Measurements from ENCODE around the gene JPH3.

Gene JPH3

DNA sequence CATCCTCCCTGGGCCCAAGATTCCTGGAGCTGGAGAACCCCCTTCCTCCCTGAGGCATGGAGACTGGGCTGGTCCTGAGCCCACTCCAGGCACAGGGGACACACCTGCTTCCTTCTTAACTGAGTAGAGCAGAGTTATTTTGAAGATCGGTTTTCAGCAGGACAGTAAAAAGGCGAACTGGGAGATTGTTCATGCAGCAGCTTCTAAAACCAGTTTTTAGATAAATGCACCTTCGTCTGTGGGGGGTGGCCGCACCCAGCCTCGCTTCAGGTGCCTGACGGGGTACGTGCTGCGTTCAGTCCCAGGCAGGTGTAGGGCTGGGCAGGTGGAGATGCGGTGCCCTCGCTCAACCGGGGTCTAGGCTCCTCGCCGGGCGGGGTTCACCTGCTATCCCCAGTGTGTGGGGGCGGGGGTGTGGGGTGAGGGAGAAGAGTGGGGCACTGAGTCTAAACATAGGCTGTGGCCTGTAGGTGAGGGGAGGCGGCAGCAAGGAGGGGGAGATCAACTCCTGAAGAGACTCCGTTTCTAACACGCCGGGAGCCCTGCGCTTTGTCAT is 69.5 kb downstream of the JPH3 start:
- no peak for TF ChIP-seq CTCF (IDR thresholded peaks at IDR 0.05)
- Mint-ChIP-seq H3K4me1 (peaks cover 20% of the 10 kb centered on the region), H3K27me3 (ENCODE audit: low read depth, poor library complexity) (peaks cover 3% of the 10 kb centered on the region), H3K4me3 (no peak overlapping the region), H3K9me3 (no peaks in the 10 kb centered on the region), H3K27ac (no peak overlapping the region), H3K36me3 (ENCODE audit: low read depth) (no peaks in the 10 kb centered on the region)
- no peak for DNase-seq

DNA sequence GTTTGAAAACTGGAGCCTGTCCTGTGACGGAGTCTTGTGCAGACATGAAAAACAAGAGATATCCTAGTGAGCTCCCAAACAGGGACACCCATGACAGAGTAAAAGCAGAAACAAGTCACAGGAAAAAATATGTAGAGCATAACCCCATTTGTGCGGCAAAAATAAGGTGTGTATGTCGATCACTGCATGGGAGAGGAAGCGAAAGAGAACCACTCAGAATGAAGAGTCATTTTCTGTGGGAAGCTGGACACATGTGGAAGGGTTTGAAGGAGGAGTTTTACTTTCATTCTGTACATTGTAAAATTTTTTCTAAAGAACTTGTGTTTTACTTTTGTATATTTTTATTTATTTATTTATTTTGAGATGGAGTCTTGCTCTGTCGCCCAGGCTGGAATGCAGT is 72.1 kb downstream of the JPH3 start:
- TF ChIP-seq CTCF (IDR thresholded peaks at IDR 0.05), result no peak
- peak overlapping the region; percentile 87 for H3K27ac Mint-ChIP-seq
- no peak overlapping the region for H3K4me3 Mint-ChIP-seq
- H3K4me1 Mint-ChIP-seq, result peaks cover 31% of the 10 kb centered on the region
- H3K36me3 Mint-ChIP-seq (ENCODE audit: low read depth), result no peaks in the 10 kb centered on the region
- DNase-seq, result no peak
- peaks cover 10% of the 10 kb centered on the region for H3K27me3 Mint-ChIP-seq (ENCODE audit: low read depth, poor library complexity)
- no peaks in the 10 kb centered on the region for H3K9me3 Mint-ChIP-seq

GRCh38 chr16:87675111-87675719 is 72.9 kb downstream of the JPH3 start:
- Mint-ChIP-seq H3K4me1 (peaks cover 32% of the 10 kb centered on the region), H3K27ac (peak overlapping the region; percentile 92), H3K9me3 (no peaks in the 10 kb centered on the region), H3K4me3 (no peak overlapping the region), H3K27me3 (ENCODE audit: low read depth, poor library complexity) (peaks cover 10% of the 10 kb centered on the region), H3K36me3 (ENCODE audit: low read depth) (no peaks in the 10 kb centered on the region)
- peak; percentile 31 for DNase-seq
- TF ChIP-seq CTCF (IDR thresholded peaks at IDR 0.05), result no peak

GRCh38 chr16:87677830-87678229 is 75.5 kb downstream of the JPH3 start:
- no peak overlapping the region for H3K4me3 Mint-ChIP-seq
- peaks cover 10% of the 10 kb centered on the region for H3K27me3 Mint-ChIP-seq (ENCODE audit: low read depth, poor library complexity)
- peaks cover 32% of the 10 kb centered on the region for H3K4me1 Mint-ChIP-seq
- no peaks in the 10 kb centered on the region for H3K9me3 Mint-ChIP-seq
- H3K36me3 Mint-ChIP-seq (ENCODE audit: low read depth), result no peaks in the 10 kb centered on the region
- H3K27ac Mint-ChIP-seq, result peak overlapping the region; percentile 65
- DNase-seq, result no peak
- no peak for TF ChIP-seq CTCF (IDR thresholded peaks at IDR 0.05)

DNA sequence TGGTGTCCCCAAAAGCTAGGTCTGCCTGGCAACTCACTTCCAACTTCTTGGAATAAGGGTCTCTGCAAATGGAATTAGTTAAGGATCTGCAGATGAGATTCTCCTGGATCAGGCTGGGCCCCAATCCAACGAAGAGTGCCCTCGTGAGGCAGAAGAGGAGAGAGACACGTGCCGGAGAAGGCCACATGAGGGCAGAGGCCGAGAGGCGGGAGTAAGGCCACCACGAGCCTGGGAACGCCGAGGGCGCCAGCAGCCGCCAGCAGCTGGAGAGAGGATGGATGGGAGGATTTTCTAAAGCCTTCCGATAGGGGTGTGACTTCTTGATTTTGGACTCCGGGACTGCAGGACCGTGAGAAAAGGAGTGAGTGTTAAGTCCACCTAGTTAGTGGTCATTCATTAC is 76.3 kb downstream of the JPH3 start:
- Mint-ChIP-seq H3K9me3 (no peaks in the 10 kb centered on the region), H3K4me1 (peaks cover 32% of the 10 kb centered on the region), H3K4me3 (no peak overlapping the region), H3K36me3 (ENCODE audit: low read depth) (no peaks in the 10 kb centered on the region), H3K27ac (no peak overlapping the region), H3K27me3 (ENCODE audit: low read depth, poor library complexity) (peaks cover 10% of the 10 kb centered on the region)
- no peak for DNase-seq
- TF ChIP-seq CTCF (IDR thresholded peaks at IDR 0.05), result no peak
